Thyroid gland (tissue), 4 donors: ENCODE measurements around the gene PTPN4. TPM values are rescaled to one million over a fixed set of nuclear protein-coding genes. Genes with fewer than 3 reads are reported as not detected.

ENCODE experiments used
- DNase-seq, 2 donors: peaks; one replicate each; pipeline ENCODE4 v3.0.0-alpha.2; 2019
- H3K27ac ChIP-seq, 3 donors: fragments of 200-600 bp; sonication (generic); 1 replicate in 2 of 3; 2 replicates in 1 of 3; pipeline ENCODE4 v1.5.1; 2016 to 2019; ENCODE audit warnings: mild to moderate bottlenecking in 1 of 3, moderate library complexity in 1 of 3
- H3K27me3 ChIP-seq: fragments of 200-600 bp; sonication (generic); one replicate; pipeline ENCODE4 v1.5.1; 2019
- H3K36me3 ChIP-seq, 2 donors: fragments of 200-600 bp; sonication (generic); one replicate each; pipeline ENCODE4 v1.5.1; 2016 to 2019
- H3K4me1 ChIP-seq, 2 donors: fragments of 200-600 bp; sonication (generic); one replicate each; pipeline ENCODE4 v1.5.1; 2017 to 2019
- H3K4me3 ChIP-seq, 3 donors: fragments of 200-600 bp; sonication (generic); replicated peaks in 1 of 3; 1 replicate in 2 of 3; 2 replicates in 1 of 3; pipeline ENCODE4 v1.5.1; 2016; ENCODE audit warnings: mild to moderate bottlenecking in 1 of 3
- H3K9me3 ChIP-seq: fragments of 200-600 bp; sonication (generic); one replicate; pipeline ENCODE4 v1.5.1; 2017
- CTCF ChIP-seq, 6 experiments: fragments of 200-600 bp in 3 of 6; fragments of 450-650 bp in 3 of 6; sonication (generic) in 3 of 6; IDR thresholded peaks; one replicate each; pipeline ENCODE4 v1.5.1; 2016 to 2019; ENCODE audit warnings: antibody characterized with exemption in 6 of 6, mild to moderate bottlenecking in 2 of 6, inconsistent platforms in 1 of 6, moderate library complexity in 1 of 6
- POLR2A ChIP-seq, 2 donors: fragments of 450-650 bp; IDR thresholded peaks; one replicate each; pipeline ENCODE4 v1.6.1; 2017; ENCODE audit warnings: antibody characterized with exemption in 2 of 2, mild to moderate bottlenecking in 2 of 2, moderate library complexity in 1 of 2
- WGBS, 2 donors: methylation state at CpG; one replicate each; pipeline ENCODE4 v1.1.5; 2017; 5-methylcytosine and 5-hydroxymethylcytosine counted together
- intact Hi-C: fragments of 100-400 bp; cut with DNase I; formaldehyde crosslinking; loops from one replicate; pipeline ENCODE4 v1.15.1; 2023
- total RNA-seq, 4 donors: library from RNA; depleted of rRNA; stranded (reverse); fragments of >200 nt; gene quantifications; one replicate each; pipeline ENCODE4 v1.2.3, GENCODE V29; 2016

PTPN4 gene
- total RNA-seq, 4 donors from 2014 or later: 79.1 to 131 (median 114) TPM

GRCh38 chr2:119827866-119828507 lies 68.3 kb downstream of the PTPN4 start:
- no peak for DNase-seq
- 72 to 76% methylated on average over 5 of the region's 5 CpGs for WGBS, 2 donors
- Histone ChIP-seq H3K9me3 (no peaks in the 10 kb centered on the region), H3K4me1 (peaks cover 6 to 17% of the 10 kb centered on the region in 2 donors), H3K36me3 (no peaks in the 10 kb centered on the region), H3K27ac (no peak overlapping the region), H3K27me3 (no peaks in the 10 kb centered on the region), H3K4me3 (no peak overlapping the region)
- intact Hi-C loops: loop anchor here (10.0 kb wide), 2 partner anchors 73 to 133 kb away; partner anchors contain the start of gene PTPN4
- TF ChIP-seq CTCF (IDR thresholded peaks at IDR 0.05) (no peak), POLR2A (IDR thresholded peaks at IDR 0.05) (no peak)

GRCh38 chr2:119836455-119837142 lies 76.9 kb downstream of the PTPN4 start:
- TF ChIP-seq POLR2A (IDR thresholded peaks at IDR 0.05) (no peak), CTCF (IDR thresholded peaks at IDR 0.05) (no peak)
- 90 to 97% methylated on average over 7 to 17 of the region's 22 CpGs for WGBS, 2 donors

GRCh38 chr2:119837350-119837749 lies 77.6 kb downstream of the PTPN4 start:
- no peak for TF ChIP-seq POLR2A (IDR thresholded peaks at IDR 0.05)
- Histone ChIP-seq H3K9me3 (no peaks in the 10 kb centered on the region), H3K27me3 (no peaks in the 10 kb centered on the region), H3K4me1 (peaks cover 17 to 27% of the 10 kb centered on the region in 2 donors), H3K36me3 (no peaks in the 10 kb centered on the region), H3K27ac (no peak overlapping the region), H3K4me3 (no peak overlapping the region)
- WGBS, 2 donors: 88 to 92% methylated on average over 12 of the region's 12 CpGs
- DNase-seq: no peak
- intact Hi-C loops: no loop called here

More at GRCh38 chr2:119836455-119837142, 76.9 kb downstream of the PTPN4 start:
- Histone ChIP-seq H3K27me3 (no peaks in the 10 kb centered on the region), H3K9me3 (no peaks in the 10 kb centered on the region), H3K36me3 (no peaks in the 10 kb centered on the region), H3K4me1 (peaks cover 22 to 27% of the 10 kb centered on the region in 2 donors), H3K4me3 (no peak overlapping the region), H3K27ac (no peak overlapping the region)
- intact Hi-C loops: no loop called here
- no peak for DNase-seq

GRCh38 chr2:119837759-119838158 lies 78.0 kb downstream of the PTPN4 start:
- Histone ChIP-seq H3K27ac (no peak overlapping the region), H3K4me3 (no peak overlapping the region), H3K27me3 (no peaks in the 10 kb centered on the region), H3K4me1 (peaks cover 16 to 23% of the 10 kb centered on the region in 2 donors), H3K36me3 (no peaks in the 10 kb centered on the region), H3K9me3 (no peaks in the 10 kb centered on the region)
- 73 to 75% methylated on average over 13 of the region's 13 CpGs for WGBS, 2 donors
- DNase-seq: peak; percentile 40 to 47
- intact Hi-C loops: no loop called here
- TF ChIP-seq CTCF (IDR thresholded peaks at IDR 0.05) (no peak), POLR2A (IDR thresholded peaks at IDR 0.05) (no peak)

- TF ChIP-seq POLR2A (IDR thresholded peaks at IDR 0.05) (no peak), CTCF (IDR thresholded peaks at IDR 0.05) (no peak)
- intact Hi-C loops: no loop called here
- DNase-seq: peak; percentile 83 to 85
- peaks cover 16 to 19% of the 10 kb centered on the region in 2 donors for H3K4me1 ChIP-seq
- H3K36me3 ChIP-seq: no peaks in the 10 kb centered on the region
- H3K9me3 ChIP-seq: no peaks in the 10 kb centered on the region
- H3K27ac ChIP-seq: no peak overlapping the region
- 30 to 59% methylated on average over 5 of the region's 5 CpGs for WGBS, 2 donors
- H3K4me3 ChIP-seq: no peak overlapping the region
- H3K27me3 ChIP-seq: no peaks in the 10 kb centered on the region
Observed at GRCh38 chr2:119838179-119838578, 78.5 kb downstream of the PTPN4 start.
